OCI-LY3 (cell line): Measurements from ENCODE around the gene CDKN2D.

Experiments
- CTCF ChIP-seq: fragments of 200-600, 300-600 bp; sonication (generic); IDR thresholded peaks from 2 replicates; pipeline ENCODE4 v1.5.1; 2014; ENCODE audit warnings: antibody characterized with exemption, low read length, low read depth
- EZH2phosphoT487 ChIP-seq: fragments of 200-600 bp; shearing (Covaris generic); IDR thresholded peaks from 2 replicates; pipeline ENCODE4 v1.6.1; 2018; ENCODE audit warnings: antibody characterized with exemption, mixed run types, low read depth

- TF ChIP-seq CTCF = no peak
- TF ChIP-seq EZH2phosphoT487 = no peak
Measured at GRCh38 chr19:10519421-10519820, 49.4 kb downstream of the CDKN2D start.
